Measurements from ENCODE around the gene AICDA. TPM values are rescaled to one million over a fixed set of nuclear protein-coding genes. Genes with fewer than 3 reads are reported as not detected.

Gene AICDA
- polyA plus RNA-seq, 3 donors, result 0.13 to 0.15 TPM; not detected in 1

DNA sequence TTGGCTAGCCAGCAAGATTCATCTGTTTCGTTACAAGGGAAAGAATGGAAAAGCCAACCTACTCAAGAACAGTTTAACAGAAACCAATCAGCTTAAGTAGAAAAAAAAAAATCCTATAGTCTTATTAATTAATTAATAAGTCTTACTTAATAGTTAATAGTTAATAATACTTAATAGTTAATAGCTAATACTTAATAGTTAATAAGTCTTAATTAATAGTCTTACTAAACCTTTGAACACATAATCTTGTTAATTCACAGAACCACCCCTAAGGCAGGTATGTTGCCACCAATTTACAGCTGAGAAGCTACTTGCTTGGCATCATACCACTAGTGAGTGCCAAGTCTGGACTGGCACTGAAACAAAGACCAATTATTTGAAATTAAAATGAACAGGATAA, 30.1 kb upstream of the AICDA start:
- no CpG with 5 or more reads among the region's 1 CpG for WGBS (ENCODE audit: insufficient coverage)
- no peaks in the 10 kb centered on the region for H3K4me1 ChIP-seq (ENCODE audit: control insufficient read depth in 1 of 2, insufficient read depth in 2 of 2, low read length in 2 of 2)
- no peaks in the 10 kb centered on the region for H3K27me3 ChIP-seq (ENCODE audit: control insufficient read depth in 2 of 2, insufficient read depth in 2 of 2, low read length in 2 of 2)
- no peak overlapping the region for H3K4me2 ChIP-seq (replicated peaks; ENCODE audit: extremely low read depth, low read length, poor library complexity, severe bottlenecking)
- no peaks in the 10 kb centered on the region for H3K36me3 ChIP-seq (replicated peaks in 1 of 2; ENCODE audit: control insufficient read depth in 1 of 2, insufficient read depth in 2 of 2, low read length in 2 of 2)
- Mint-ChIP-seq H3K4me1 (peaks cover 2% of the 10 kb centered on the region), H3K27me3 (ENCODE audit: low read depth in 3 of 3) (peaks cover 2 to 11% (median 5%) of the 10 kb centered on the region in 3 donors), H3K27ac (no peak overlapping the region), H3K36me3 (no peaks in the 10 kb centered on the region), H3K4me3 (no peak overlapping the region), H3K9me3 (peaks cover 0 to 6% (median 0%) of the 10 kb centered on the region in 7 donors)
- no peak overlapping the region for H3K27ac ChIP-seq (ENCODE audit: low read depth in 1 of 2, low read length in 2 of 2)
- H2AFZ ChIP-seq (ENCODE audit: insufficient read depth, low read depth, low read length, poor library complexity, severe bottlenecking), result no peak overlapping the region
- no peaks in the 10 kb centered on the region for H3K9me3 ChIP-seq (replicated peaks in 1 of 2; ENCODE audit: control insufficient read depth in 1 of 2, insufficient read depth in 1 of 2, low read length in 2 of 2)
- TF ChIP-seq CTCF (IDR thresholded peaks at IDR 0.05), result no peak
- intact Hi-C loops (cut with micrococcal nuclease), result no loop called here
- no peak for DNase-seq
- H3K4me3 ChIP-seq (replicated peaks in 1 of 3; ENCODE audit: low read depth in 2 of 3, low read length in 3 of 3), result no peak overlapping the region
- H3K9ac ChIP-seq (ENCODE audit: insufficient read depth, low read length, poor library complexity, severe bottlenecking), result no peak overlapping the region
- H3K79me2 ChIP-seq (ENCODE audit: insufficient read depth, low read length), result no peaks in the 10 kb centered on the region
- no peaks in the 10 kb centered on the region for H4K20me1 ChIP-seq (ENCODE audit: insufficient read depth, low read length)

DNA sequence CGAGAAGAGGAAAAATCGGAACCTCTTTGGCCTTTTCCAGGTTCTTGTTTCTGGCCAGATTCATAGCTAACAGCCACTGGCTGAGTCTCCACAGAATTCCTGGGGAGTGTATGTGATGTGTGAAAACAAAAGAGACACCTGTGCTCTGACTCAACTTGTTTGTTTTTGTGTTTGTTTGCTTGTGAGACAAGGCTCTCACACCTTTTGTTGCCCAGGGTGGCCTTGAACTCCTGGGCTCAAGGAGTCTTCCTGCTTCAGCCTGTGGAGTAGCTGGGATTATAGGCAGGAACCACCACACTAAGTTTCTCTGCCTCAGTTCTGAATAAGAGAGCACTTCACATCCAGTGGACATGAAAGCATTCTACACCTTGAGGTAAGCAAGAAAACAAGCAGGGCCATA, 27.3 kb upstream of the AICDA start:
- TF ChIP-seq CTCF (IDR thresholded peaks at IDR 0.05), result no peak
- WGBS (ENCODE audit: insufficient coverage), result no CpG with 5 or more reads among the region's 2 CpGs
- no peak overlapping the region for H3K27ac Mint-ChIP-seq
- H3K9me3 ChIP-seq (replicated peaks in 1 of 2; ENCODE audit: control insufficient read depth in 1 of 2, insufficient read depth in 1 of 2, low read length in 2 of 2), result no peaks in the 10 kb centered on the region
- H3K4me2 ChIP-seq (replicated peaks; ENCODE audit: extremely low read depth, low read length, poor library complexity, severe bottlenecking), result no peak overlapping the region
- no peaks in the 10 kb centered on the region for H3K36me3 ChIP-seq (replicated peaks in 1 of 2; ENCODE audit: control insufficient read depth in 1 of 2, insufficient read depth in 2 of 2, low read length in 2 of 2)
- H4K20me1 ChIP-seq (ENCODE audit: insufficient read depth, low read length), result no peaks in the 10 kb centered on the region
- H3K79me2 ChIP-seq (ENCODE audit: insufficient read depth, low read length), result no peaks in the 10 kb centered on the region
- DNase-seq, result no peak
- peaks cover 2% of the 10 kb centered on the region for H3K4me1 Mint-ChIP-seq
- H3K27ac ChIP-seq (ENCODE audit: low read depth in 1 of 2, low read length in 2 of 2), result no peak overlapping the region
- peaks cover 4 to 8% (median 5%) of the 10 kb centered on the region in 3 donors for H3K27me3 Mint-ChIP-seq (ENCODE audit: low read depth in 3 of 3)
- no peak overlapping the region for H3K4me3 Mint-ChIP-seq
- intact Hi-C loops (cut with micrococcal nuclease), result no loop called here
- H3K4me3 ChIP-seq (replicated peaks in 1 of 3; ENCODE audit: low read depth in 2 of 3, low read length in 3 of 3), result no peak overlapping the region
- H3K9ac ChIP-seq (ENCODE audit: insufficient read depth, low read length, poor library complexity, severe bottlenecking), result no peak overlapping the region
- H3K27me3 ChIP-seq (ENCODE audit: control insufficient read depth in 2 of 2, insufficient read depth in 2 of 2, low read length in 2 of 2), result no peaks in the 10 kb centered on the region
- no peaks in the 10 kb centered on the region for H3K36me3 Mint-ChIP-seq
- peaks cover 0 to 6% (median 1%) of the 10 kb centered on the region in 7 donors for H3K9me3 Mint-ChIP-seq
- no peaks in the 10 kb centered on the region for H3K4me1 ChIP-seq (ENCODE audit: control insufficient read depth in 1 of 2, insufficient read depth in 2 of 2, low read length in 2 of 2)
- no peak overlapping the region for H2AFZ ChIP-seq (ENCODE audit: insufficient read depth, low read depth, low read length, poor library complexity, severe bottlenecking)

Measured in CD14-positive monocyte (primary cell).